Measurements from ENCODE around the gene PHAX. TPM values are rescaled to one million over a fixed set of nuclear protein-coding genes. Genes with fewer than 3 reads are reported as not detected.

The PHAX gene
- total and polyA plus RNA-seq, 2 experiments from 2014 or later, result 57.0 to 65.0 TPM

DNA sequence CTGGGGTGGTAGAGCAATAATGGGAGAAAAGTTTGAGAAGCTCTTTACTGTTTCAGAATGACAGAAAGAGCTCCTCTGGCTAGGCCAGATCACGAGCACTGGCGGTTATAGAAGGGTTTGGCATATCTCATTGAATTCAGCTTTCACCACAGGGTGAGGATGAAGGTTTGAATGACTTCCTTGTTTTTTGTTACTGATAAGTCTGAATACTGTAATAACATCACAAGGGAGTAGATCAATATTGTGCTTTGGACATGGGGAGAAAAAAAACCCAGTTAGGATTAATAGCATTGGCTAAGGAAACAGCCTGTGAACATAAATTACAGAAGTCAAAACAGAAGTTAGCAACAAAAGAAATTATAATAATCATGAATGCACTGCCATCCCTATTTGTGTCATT lies 9.4 kb downstream of the PHAX start:
- TF ChIP-seq EZH2 (IDR thresholded peaks at IDR 0.05; ENCODE audit: borderline replicate concordance) (no peak), CTCF (IDR thresholded peaks at IDR 0.05; ENCODE audit: poor library complexity) (no peak), EZH2phosphoT487 (IDR thresholded peaks at IDR 0.05; ENCODE audit: low read depth, severe bottlenecking, unreplicated experiment) (no peak)
- Histone ChIP-seq H3K9me3 (ENCODE audit: low read depth) (no peaks in the 10 kb centered on the region), H3K4me3 (no peak overlapping the region), H4K20me1 (ENCODE audit: insufficient read depth, poor library complexity, severe bottlenecking) (peaks cover 29% of the 10 kb centered on the region), H3K9me2 (replicated peaks; ENCODE audit: insufficient read depth) (no peaks in the 10 kb centered on the region), H3K27me3 (no peaks in the 10 kb centered on the region), H3K27ac (no peak overlapping the region), H3K79me2 (peaks cover 92% of the 10 kb centered on the region), H3K4me2 (no peak overlapping the region), H3K36me3 (replicated peaks; ENCODE audit: insufficient read depth, low read depth) (no peaks in the 10 kb centered on the region), H2AFZ (no peak overlapping the region), H3K4me1 (ENCODE audit: insufficient read depth) (peaks cover 4% of the 10 kb centered on the region)
- no peak for DNase-seq (ENCODE audit: low spot score)
- WGBS (ENCODE audit: low lambda C conversion rate, missing lambda C conversion rate), result 93% methylated on average over 2 of the region's 2 CpGs

DNA sequence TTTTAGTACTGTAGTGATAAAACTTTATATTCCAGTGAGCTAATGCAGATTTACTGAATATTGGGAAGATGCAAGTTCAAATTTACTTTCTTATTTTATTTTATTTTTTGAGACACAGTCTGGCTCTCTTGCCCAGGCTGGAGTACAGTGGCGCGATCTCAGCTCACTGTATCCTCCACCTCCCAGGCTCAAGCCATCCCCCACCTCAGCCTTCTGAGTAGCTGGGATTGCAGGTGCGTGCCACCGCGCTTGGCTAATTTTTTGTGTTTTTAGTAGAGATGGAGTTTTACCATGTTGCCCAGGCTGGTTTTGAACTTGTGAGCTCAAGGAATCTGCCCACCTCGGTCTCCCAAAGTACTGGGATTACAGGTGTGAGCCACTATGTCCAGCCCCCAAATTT lies 9.9 kb downstream of the PHAX start:
- Histone ChIP-seq H3K9me2 (replicated peaks; ENCODE audit: insufficient read depth) (no peaks in the 10 kb centered on the region), H3K27ac (no peak overlapping the region), H3K79me2 (peaks cover 92% of the 10 kb centered on the region), H3K27me3 (no peaks in the 10 kb centered on the region), H3K9me3 (ENCODE audit: low read depth) (no peaks in the 10 kb centered on the region), H3K4me3 (no peak overlapping the region), H3K4me1 (ENCODE audit: insufficient read depth) (peaks cover 1% of the 10 kb centered on the region), H4K20me1 (ENCODE audit: insufficient read depth, poor library complexity, severe bottlenecking) (peaks cover 26% of the 10 kb centered on the region), H3K4me2 (no peak overlapping the region), H2AFZ (no peak overlapping the region), H3K36me3 (replicated peaks; ENCODE audit: insufficient read depth, low read depth) (no peaks in the 10 kb centered on the region)
- no peak for DNase-seq (ENCODE audit: low spot score)
- 98% methylated on average over 6 of the region's 6 CpGs for WGBS (ENCODE audit: low lambda C conversion rate, missing lambda C conversion rate)
- no peak for TF ChIP-seq EZH2 (IDR thresholded peaks at IDR 0.05; ENCODE audit: borderline replicate concordance)
- TF ChIP-seq EZH2phosphoT487 (IDR thresholded peaks at IDR 0.05; ENCODE audit: low read depth, severe bottlenecking, unreplicated experiment), result no peak
- TF ChIP-seq CTCF (IDR thresholded peaks at IDR 0.05; ENCODE audit: poor library complexity), result no peak

- Histone ChIP-seq H3K79me2 (peaks cover 69% of the 10 kb centered on the region), H3K4me3 (no peak overlapping the region), H3K4me2 (no peak overlapping the region), H4K20me1 (ENCODE audit: insufficient read depth, poor library complexity, severe bottlenecking) (peaks cover 18% of the 10 kb centered on the region), H3K4me1 (ENCODE audit: insufficient read depth) (no peaks in the 10 kb centered on the region), H3K9me2 (replicated peaks; ENCODE audit: insufficient read depth) (no peaks in the 10 kb centered on the region), H3K36me3 (replicated peaks; ENCODE audit: insufficient read depth, low read depth) (no peaks in the 10 kb centered on the region), H3K27me3 (no peaks in the 10 kb centered on the region), H2AFZ (no peak overlapping the region), H3K9me3 (ENCODE audit: low read depth) (no peaks in the 10 kb centered on the region), H3K27ac (no peak overlapping the region)
- 99% methylated on average over 7 of the region's 7 CpGs for WGBS (ENCODE audit: low lambda C conversion rate, missing lambda C conversion rate)
- no peak for TF ChIP-seq EZH2 (IDR thresholded peaks at IDR 0.05; ENCODE audit: borderline replicate concordance)
- TF ChIP-seq CTCF (IDR thresholded peaks at IDR 0.05; ENCODE audit: poor library complexity), result no peak
- no peak for TF ChIP-seq EZH2phosphoT487 (IDR thresholded peaks at IDR 0.05; ENCODE audit: low read depth, severe bottlenecking, unreplicated experiment)
- DNase-seq (ENCODE audit: low spot score), result no peak
Observed at GRCh38 chr5:126613941-126614592, 13.3 kb downstream of the PHAX start.

Measured in hepatocyte (in vitro differentiated cells).